ENCODE measurements around the gene CCNJ. TPM values are rescaled to one million over a fixed set of nuclear protein-coding genes. Genes with fewer than 3 reads are reported as not detected.
A peak's percentile ranks its signal among the peaks of the same experiment; 100 is the strongest.

Gene CCNJ
- total and polyA plus RNA-seq, 9 of the 15 experiments (the other 6 are each of a cell fraction or from before 2014, with no cell fraction given): 0.69 to 15.7 (median 9.2) TPM

GRCh38 chr10:96043033-96043892, at the start of gene CCNJ (continued):
- TF ChIP-seq REST (IDR thresholded peaks at IDR 0.05; ENCODE audit: borderline replicate concordance): no peak
- no peak for TF ChIP-seq REST (CRISPR knock-in tag; IDR thresholded peaks at IDR 0.05; ENCODE audit: low read depth)
- TF ChIP-seq ZNF3 (CRISPR knock-in tag; IDR thresholded peaks at IDR 0.05): no peak
- TF ChIP-seq ZSCAN29 (IDR thresholded peaks at IDR 0.05): no peak
- peak; percentile 93 to 97 for TF ChIP-seq E2F6 (IDR thresholded peaks at IDR 0.05; ENCODE audit: borderline replicate concordance in 1 of 2, extremely low read depth in 1 of 2, insufficient read depth in 1 of 2, insufficient read length in 1 of 2, low read depth in 1 of 2, low read length in 1 of 2, poor library complexity in 1 of 2, severe bottlenecking in 1 of 2)
- no peak for TF ChIP-seq AFF4 (CRISPR knock-in tag; IDR thresholded peaks at IDR 0.05)
- TF ChIP-seq CBX5 (IDR thresholded peaks at IDR 0.05; ENCODE audit: borderline replicate concordance, low read depth): no peak
- TF ChIP-seq ESRRB (CRISPR knock-in tag; IDR thresholded peaks at IDR 0.05; ENCODE audit: borderline replicate concordance): no peak
- no peak for TF ChIP-seq ELK3 (CRISPR knock-in tag; IDR thresholded peaks at IDR 0.05)
- no peak for TF ChIP-seq NFIX (CRISPR knock-in tag; IDR thresholded peaks at IDR 0.05; ENCODE audit: low read depth)

Data from K562 (cell line).